Left ventricle myocardium inferior (tissue), 1 donor: ENCODE measurements around the gene IPO9. TPM values are rescaled to one million over a fixed set of nuclear protein-coding genes. Genes with fewer than 3 reads are reported as not detected.

Experiments used
- DNase-seq: peaks from one replicate; pipeline ENCODE4 v3.0.0-alpha.2; 2020
- H3K27ac ChIP-seq: fragments of 200-600 bp; replicated peaks from 2 replicates; pipeline ENCODE4 v1.8.0; 2021
- H3K27me3 ChIP-seq: fragments of 200-600 bp; 2 replicates; pipeline ENCODE4 v1.8.0; 2021; ENCODE audit warnings: low read depth
- H3K36me3 ChIP-seq: fragments of 200-600 bp; 2 replicates; pipeline ENCODE4 v1.8.0; 2021
- H3K4me1 ChIP-seq: fragments of 200-600 bp; 2 replicates; pipeline ENCODE4 v1.8.0; 2021
- H3K4me3 ChIP-seq: fragments of 200-600 bp; 2 replicates; pipeline ENCODE4 v1.8.0; 2021; ENCODE audit warnings: mild to moderate bottlenecking, moderate library complexity
- H3K9me3 ChIP-seq: fragments of 200-600 bp; replicated peaks from 2 replicates; pipeline ENCODE4 v1.8.0; 2021
- intact Hi-C: fragments of 100-400 bp; cut with micrococcal nuclease; formaldehyde crosslinking; loops from one replicate; pipeline ENCODE4 v1.11.0; 2022
- total RNA-seq: library from RNA; stranded (reverse); fragmentation: NEBNext Ultra II Directional; extraction: Animal tissue kit (Norgen Biotek cat#: 25700); gene quantifications from one replicate; pipeline ENCODE4 v1.2.1, GENCODE V29; 2021
- TF ChIP-seq, protein P1 (sequence below): fragments of 200-600 bp; IDR thresholded peaks from 2 replicates; pipeline ENCODE4 v1.8.0; 2021; ENCODE audit warnings: antibody characterized with exemption, mild to moderate bottlenecking, borderline replicate concordance
- donor health status: DM: no; HTN: yes; CAD: no; lungs with severe emphysema.

Gene IPO9
- total RNA-seq, 1 donor from 2014 or later, result 20.1 TPM

DNA sequence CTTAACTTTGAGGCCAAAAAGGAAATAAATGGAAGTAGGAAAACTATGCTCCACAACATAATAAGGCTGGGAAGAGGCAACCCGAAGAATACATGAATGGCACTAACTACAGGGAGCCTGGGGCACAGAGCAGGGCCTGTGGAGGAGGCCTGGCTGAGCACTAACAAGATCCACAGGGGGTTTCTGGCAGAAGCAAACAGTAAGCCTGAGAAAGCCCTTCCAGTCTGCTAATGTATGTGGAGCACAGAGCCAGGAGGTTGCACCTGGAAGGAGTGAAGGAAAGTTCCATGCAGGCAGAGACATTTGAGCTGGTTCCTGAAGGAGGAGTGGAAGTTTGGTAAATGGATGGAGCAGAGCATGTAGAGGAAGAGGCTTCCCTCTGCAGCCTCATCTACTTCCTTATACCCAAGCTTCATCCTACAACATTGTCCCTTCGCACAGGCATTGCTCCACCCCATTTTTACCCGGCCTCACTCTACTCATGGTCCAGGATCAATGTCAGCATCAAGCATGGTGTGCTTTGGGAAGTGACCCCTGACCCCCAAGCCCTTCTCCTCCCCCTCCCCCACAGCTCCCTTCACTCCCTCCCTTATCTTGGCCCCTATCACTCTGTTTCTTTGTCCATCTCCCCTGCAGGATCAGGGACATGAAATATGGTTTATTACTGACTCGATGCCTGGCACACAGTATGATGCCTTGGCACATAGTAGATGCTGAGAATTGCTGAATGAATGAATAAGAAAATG is 83.0 kb downstream of the IPO9 start:
- peak overlapping the region; percentile 57 for H3K27ac ChIP-seq
- no peak overlapping the region for H3K4me3 ChIP-seq

DNA sequence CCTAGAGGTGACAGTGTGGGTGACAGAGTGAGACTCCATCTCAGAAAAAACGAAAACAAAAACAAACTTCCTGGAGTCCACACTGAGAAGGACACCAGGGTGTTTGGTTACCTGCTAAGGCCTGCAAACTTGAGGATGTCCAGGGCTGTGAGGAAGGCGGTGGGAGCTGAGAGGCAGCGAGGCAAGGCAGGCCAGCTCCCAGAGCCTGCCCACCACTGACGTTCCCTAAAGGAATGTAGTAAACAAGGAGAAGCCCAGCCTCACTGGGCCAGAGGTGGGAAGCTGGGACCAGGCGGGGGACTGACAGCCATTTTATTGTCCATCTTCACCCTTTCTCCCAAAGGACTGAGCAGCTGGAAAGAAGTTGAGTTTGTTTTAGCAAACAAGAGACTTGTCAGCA is 83.9 kb downstream of the IPO9 start:
- peak overlapping the region; percentile 57 for H3K27ac ChIP-seq
- DNase-seq, result no peak
- TF ChIP-seq, protein P1, sequence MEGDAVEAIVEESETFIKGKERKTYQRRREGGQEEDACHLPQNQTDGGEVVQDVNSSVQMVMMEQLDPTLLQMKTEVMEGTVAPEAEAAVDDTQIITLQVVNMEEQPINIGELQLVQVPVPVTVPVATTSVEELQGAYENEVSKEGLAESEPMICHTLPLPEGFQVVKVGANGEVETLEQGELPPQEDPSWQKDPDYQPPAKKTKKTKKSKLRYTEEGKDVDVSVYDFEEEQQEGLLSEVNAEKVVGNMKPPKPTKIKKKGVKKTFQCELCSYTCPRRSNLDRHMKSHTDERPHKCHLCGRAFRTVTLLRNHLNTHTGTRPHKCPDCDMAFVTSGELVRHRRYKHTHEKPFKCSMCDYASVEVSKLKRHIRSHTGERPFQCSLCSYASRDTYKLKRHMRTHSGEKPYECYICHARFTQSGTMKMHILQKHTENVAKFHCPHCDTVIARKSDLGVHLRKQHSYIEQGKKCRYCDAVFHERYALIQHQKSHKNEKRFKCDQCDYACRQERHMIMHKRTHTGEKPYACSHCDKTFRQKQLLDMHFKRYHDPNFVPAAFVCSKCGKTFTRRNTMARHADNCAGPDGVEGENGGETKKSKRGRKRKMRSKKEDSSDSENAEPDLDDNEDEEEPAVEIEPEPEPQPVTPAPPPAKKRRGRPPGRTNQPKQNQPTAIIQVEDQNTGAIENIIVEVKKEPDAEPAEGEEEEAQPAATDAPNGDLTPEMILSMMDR, result no peak
- no peaks in the 10 kb centered on the region for H3K27me3 ChIP-seq
- H3K4me3 ChIP-seq, result no peak overlapping the region
- H3K9me3 ChIP-seq, result no peaks in the 10 kb centered on the region
- H3K36me3 ChIP-seq, result no peaks in the 10 kb centered on the region
- H3K4me1 ChIP-seq, result peaks cover 17% of the 10 kb centered on the region
- intact Hi-C loops, result no loop called here

More for the DNA sequence above, 83.0 kb downstream of the IPO9 start:
- no peaks in the 10 kb centered on the region for H3K36me3 ChIP-seq
- peaks cover 9% of the 10 kb centered on the region for H3K4me1 ChIP-seq
- no peaks in the 10 kb centered on the region for H3K27me3 ChIP-seq
- TF ChIP-seq, protein P1, result no peak
- intact Hi-C loops, result no loop called here
- DNase-seq, result no peak
- no peaks in the 10 kb centered on the region for H3K9me3 ChIP-seq

DNA sequence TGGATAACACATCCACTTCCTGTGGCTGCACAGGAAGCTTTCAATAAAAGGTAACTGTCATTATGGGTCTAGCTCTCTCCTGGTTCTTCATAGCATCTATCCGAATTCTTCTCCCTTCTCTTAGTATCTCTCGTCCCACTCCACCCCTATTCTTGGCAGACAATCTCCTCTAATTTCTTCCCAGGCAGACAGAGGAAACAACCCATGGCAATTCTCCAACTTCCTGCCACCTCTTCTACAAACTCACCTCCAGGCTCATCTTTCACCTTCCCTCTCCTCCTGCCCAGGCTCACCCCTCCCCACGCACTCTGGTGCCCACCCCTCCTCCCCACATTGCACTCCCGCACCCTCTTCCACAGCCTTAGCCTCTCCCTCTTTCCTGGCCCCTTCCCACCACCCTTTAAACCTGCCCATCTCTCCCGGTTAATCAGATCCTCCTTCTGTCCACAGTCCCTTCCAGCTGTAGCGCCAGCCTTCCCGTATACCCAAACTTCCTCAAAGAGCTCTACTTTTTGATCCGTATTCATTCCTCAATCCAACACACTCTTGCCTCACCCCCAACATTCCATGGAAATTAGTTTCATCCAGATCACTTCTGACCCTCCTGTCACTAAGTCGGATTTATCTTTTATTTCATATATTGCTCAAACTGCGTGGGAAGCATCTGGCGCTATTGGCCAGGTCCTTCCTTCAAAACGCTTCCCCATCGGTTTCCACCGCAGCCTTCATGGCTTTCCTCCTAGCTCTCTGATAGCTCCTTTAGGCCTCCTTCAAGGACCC is 85.7 kb downstream of the IPO9 start:
- H3K27me3 ChIP-seq, result no peaks in the 10 kb centered on the region
- H3K36me3 ChIP-seq, result no peaks in the 10 kb centered on the region
- TF ChIP-seq, protein P1, result no peak
- peak overlapping the region; percentile 39 for H3K27ac ChIP-seq
- DNase-seq, result no peak
- no peak overlapping the region for H3K4me3 ChIP-seq
- intact Hi-C loops, result no loop called here
- peaks cover 31% of the 10 kb centered on the region for H3K4me1 ChIP-seq
- H3K9me3 ChIP-seq, result no peaks in the 10 kb centered on the region

DNA sequence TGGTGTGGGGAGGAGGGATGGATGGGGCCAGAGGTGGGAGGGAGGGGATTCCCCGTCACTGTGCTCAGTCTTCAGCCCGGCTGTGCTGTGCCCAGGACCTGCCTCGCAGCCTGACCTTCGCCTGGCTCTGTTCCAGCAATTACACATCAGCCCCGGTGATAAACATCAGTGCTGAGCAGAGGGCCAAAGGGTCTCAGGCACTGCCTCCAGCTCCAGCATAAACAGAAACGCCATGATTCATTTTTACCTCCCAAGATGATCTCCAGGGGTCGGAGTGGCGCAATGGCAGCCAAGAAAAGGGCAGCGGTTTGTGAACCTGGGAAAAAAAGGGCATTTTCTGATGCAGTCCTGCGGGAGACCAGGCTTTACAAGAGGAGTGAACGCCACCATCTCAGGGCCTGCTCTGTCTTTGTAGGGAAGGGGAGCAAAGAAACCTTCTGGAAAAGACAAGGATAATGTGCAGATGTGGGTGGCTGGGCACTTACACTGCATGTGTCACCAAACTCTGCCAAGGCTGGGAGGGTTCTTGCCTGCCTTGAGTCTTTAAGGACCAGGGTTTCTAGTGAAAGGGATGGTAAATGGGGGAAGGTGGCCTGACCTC is 87.8 kb downstream of the IPO9 start:
- peak overlapping the region; percentile 77 for H3K27ac ChIP-seq
- H3K9me3 ChIP-seq, result no peaks in the 10 kb centered on the region
- intact Hi-C loops, result no loop called here
- peak; percentile 41 for DNase-seq
- no peaks in the 10 kb centered on the region for H3K27me3 ChIP-seq
- no peak overlapping the region for H3K4me3 ChIP-seq
- TF ChIP-seq, protein P1, result no peak
- no peaks in the 10 kb centered on the region for H3K36me3 ChIP-seq
- H3K4me1 ChIP-seq, result peaks cover 31% of the 10 kb centered on the region

DNA sequence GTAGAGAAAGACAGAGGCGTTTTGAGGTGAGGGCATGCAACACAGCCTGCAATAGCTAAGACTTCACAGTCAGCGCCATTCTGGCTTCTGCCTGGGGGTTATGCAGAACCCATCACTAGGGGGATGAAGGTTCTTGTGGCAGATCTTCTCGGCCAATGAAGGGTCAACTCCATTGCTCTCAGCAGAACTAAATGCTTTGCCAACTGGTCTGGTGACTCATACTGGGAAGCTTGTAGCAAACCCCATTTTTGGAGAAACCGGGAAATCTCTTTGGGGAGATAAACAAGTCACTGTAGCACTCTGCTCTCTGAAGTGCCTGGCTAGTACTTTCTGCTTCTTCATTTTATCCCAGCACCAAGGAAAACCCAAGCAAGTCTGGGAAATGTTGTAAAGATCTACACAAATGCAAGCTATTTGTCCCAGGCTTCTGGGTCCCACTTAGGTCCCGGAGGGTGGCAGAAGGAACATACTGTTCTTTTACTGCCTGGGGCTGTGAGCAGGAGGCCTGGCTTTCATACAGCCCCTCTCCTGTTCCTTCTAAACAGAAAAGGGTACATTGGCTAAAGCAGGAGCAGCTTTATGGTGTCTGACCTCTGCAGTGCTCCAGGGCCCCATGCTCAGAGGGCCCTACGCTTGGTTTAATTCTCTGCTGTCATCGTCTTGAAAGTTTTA is 88.5 kb downstream of the IPO9 start:
- no peak for DNase-seq
- TF ChIP-seq, protein P1, result no peak
- Histone ChIP-seq H3K36me3 (no peaks in the 10 kb centered on the region), H3K4me3 (no peak overlapping the region), H3K4me1 (peaks cover 31% of the 10 kb centered on the region), H3K9me3 (no peaks in the 10 kb centered on the region), H3K27ac (peak overlapping the region; percentile 77), H3K27me3 (no peaks in the 10 kb centered on the region)
- intact Hi-C loops, result no loop called here
